ENCODE data around the gene CHRM4.

CHRM4 gene

DNA sequence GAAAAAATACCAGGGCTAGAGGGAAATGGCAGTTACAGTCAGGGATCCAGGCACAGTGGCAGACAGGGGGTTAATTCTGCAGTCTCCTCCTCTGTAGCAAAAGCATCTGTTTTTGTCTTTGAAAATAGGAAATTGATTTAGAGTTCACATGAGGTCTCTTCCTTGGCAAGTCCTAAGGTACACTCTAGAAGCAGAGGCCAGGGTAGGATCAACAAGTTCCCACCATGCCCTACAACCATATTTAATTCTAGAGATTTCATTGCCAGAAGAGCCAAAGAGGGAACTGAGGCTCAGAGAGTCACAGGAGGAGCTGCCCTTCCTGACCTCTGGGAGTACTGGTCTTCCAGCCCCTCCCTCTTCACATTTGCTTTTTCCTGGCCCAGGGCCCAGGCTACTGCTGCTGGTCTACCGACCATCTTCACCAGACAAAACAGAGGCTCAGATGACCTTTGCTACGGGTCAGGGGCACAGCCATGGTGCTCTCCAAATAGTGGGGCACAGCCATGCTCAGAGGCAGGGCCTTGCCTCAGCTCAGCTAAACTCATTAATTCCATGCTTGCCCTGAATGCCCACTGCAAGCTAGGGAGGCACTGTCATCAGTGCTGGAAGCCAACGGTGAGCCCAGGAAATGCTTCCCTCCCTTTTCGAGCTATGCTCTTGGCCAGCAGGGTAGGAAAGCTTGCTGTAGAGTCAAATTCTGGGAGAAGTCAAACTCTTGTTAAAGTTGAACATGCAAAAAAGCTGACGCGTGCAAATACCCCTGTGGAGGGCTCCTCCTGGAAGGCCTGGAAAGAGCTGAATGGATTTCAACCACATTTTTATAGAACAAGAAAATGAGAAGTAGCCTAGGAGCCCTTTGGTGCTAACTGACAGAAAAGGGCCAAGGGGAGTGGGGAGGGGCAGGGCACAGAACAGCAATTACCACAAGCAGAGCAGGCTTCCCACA, 11.7 kb upstream of the CHRM4 start:
- DNase-seq = no peak

DNA sequence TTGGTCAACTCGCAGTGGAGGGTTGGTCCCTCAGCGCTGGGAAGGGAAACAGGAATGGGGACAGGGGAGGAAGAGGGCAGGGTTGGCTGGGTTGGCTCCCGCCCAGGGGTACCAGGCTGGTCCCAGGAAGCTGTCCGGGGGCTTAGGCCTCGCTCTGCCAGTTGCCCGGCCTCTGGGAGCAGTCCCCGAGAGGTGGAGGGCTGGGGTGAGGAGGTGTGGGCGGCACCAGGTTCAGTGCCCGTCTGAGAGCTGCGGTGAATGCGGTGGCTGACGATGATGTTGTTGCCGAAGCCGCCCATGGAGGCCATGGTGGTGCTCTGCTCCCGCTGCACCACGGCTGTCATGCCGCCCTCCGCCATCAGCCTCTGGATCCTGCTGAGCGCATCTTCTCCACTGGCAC, 6.0 kb upstream of the CHRM4 start:
- no peak for DNase-seq

DNA sequence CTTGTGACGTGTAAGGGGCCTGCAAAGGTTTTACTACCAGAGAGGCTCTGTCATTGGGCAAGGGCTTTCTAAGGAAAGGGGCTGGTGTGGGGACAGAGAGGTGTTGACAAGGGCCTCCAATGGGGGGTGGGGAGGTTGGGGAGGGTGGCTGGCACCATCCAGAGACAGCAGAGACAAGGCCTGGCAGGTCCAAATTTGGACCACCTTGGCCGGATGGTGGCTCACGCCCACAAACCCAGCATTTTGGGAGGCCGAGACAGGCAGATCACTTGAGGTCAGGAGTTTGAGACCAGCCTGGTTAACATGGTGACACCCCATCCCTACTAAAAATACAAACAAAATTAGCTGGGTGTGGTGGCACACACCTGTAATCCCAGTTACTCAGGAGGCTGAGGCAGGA, 2.2 kb upstream of the CHRM4 start:
- DNase-seq = no peak

DNA sequence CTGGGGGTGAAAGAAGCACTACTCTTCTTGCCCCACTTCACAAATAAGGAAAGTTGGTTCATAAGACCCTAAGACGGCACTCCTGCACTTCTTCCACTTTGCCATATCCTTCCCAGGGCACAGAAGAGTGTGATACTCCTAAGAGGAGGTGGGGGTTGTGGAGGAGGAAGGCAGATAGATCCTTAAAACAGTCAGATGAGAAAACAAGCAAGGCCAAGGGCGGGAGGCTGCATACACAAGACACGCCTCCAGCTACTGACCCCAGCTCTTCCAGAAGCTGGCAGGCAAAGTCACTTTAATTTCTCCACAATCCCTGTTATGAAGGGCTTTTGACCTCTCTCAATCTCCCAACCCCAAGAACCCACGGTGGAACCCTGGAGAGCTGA, 1.6 kb upstream of the CHRM4 start:
- no peak for DNase-seq

DNA sequence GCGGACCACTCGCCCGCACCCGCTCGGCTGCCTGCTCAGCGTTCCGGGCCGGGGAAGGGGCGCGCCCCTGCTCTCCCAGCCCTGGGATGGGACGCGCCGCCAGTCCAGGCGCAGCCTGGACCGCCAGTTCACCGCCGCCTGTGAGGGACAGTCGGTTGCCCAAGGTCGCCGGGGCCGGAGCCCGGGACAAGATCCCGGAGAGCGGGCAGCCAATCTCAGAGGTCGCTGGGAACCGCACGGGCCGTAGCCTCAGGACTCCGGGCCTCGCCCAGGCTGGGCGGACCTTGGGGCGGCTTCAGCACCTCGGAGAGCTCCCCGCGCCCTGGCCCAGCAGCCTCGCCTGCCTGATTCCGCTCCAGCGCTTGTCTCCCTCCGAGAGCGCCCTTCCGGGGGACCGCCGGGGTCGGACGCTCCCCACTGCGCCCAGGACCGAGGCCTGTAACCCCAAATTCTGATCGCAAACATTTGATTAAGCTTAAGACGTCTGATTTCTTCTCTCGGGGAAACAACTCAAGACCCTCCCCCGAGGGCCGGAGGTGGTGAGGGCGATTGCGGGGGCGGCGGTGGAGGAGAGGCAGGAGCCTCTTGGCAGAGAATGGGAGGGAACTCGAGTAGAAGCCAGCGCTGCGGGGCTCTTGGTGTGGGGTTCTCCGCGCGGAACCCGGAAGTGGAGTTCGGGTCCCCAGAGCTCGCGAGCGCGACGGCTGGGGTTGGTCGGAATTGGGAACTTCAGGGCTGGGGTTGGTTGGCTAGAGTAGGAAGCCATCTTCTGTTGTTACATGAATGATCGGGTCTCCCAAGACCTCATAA, 1.1 kb upstream of the CHRM4 start:
- peak; percentile 74 for DNase-seq

DNA sequence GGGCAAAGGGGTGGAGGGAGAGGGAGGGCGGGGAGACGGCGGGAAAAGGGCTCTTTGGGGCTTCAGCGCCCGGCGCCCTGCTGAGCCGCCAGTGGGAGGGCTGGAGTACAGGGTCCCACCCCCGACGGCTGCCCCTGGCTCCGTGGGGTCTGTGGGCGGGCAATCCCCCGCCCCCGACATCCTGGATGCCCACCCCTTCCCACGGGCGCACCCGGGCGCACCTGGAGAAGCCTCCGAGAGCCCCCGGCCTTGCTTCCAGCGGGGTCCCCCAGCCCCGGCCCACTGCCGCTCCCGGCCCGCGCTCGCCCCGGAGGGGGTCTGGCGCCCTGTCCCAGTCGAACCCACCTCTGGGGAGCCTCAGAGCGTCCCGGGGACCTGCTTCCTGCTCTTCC, 394 bp downstream of the CHRM4 start:
- no peak for DNase-seq

DNA sequence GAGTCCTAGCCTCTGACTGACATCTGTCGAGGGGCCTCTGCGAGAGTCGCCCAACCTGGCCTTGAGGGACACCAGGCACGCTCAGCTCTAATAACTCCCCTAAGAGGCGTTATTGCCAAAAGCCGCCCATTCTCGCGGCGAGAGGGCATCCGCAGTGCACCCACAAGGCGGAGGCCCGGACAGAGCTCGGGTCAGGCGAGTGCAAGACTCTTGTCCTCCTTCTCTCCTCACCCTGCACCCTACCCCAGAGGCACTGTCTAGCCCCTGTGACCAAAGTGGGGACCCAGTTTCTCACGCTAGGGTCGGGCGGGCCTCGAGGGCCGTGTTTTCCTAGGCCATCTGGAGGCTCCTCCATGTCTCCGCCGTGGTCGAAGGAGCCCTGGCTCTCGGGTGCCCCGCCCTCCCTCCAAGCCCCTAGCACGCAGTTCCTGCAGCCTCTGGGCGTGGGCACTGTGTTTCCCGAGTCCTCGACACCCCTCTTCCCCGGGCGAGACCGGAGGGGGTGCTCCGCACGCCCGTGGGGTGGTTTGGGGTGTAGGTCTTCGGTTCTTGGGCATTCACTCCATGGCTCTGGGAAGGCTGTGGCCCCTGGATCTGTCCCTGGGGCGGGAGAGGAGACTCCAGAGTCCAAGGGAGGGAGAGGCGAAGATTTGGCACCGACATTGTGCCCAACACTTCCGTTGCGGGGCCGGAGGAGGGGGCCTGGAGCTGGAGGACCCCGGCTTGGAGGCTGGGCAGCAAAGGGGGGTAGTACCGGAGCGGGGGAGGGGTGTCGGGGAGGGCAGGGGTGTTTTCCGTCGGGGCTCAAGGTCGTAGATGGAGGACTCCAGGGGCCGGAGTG, 1.0 kb downstream of the CHRM4 start:
- DNase-seq = no peak

DNA sequence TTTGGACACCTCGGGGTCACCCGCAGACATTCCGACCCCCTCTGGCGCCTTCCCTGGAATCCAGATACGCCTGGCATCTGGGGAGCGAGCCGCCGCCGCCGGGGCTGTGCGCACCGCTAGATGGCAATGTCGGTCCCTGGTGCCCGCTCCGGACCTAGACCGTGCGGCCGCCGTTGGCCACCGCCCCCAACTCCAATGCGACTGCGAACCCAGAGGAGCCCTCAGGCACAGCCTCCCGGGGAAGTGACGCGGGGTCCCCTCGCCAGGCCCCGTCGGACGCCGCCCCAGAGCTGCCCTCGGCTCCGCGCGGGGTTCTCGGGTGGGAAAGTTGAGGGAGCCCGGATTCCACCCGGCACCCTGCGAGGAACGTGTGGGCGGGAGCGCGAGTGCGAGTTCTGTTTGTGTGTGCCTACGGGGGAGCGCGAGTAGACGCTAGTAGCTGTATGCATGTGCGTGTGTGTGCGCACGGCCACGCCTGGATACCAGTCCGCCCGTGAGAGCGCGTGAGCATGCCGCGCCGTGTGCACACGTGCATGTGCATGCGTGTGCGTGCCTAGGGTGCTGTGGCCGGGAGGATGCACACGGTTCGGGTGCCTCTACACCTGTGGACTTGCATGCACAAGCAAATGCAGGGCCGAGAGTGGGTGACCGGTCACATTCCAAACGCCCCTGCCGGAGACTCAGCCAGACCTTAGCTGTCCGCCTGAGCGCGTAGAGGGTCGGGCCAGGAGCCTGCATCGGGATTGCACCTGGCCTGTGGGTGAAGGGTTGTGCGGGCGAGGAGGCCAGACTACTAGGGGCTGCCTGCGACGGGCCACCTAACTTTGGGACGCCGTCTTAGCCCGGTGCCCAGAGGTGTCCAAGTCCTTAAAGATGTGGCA, 1.9 kb downstream of the CHRM4 start:
- no peak for DNase-seq

DNA sequence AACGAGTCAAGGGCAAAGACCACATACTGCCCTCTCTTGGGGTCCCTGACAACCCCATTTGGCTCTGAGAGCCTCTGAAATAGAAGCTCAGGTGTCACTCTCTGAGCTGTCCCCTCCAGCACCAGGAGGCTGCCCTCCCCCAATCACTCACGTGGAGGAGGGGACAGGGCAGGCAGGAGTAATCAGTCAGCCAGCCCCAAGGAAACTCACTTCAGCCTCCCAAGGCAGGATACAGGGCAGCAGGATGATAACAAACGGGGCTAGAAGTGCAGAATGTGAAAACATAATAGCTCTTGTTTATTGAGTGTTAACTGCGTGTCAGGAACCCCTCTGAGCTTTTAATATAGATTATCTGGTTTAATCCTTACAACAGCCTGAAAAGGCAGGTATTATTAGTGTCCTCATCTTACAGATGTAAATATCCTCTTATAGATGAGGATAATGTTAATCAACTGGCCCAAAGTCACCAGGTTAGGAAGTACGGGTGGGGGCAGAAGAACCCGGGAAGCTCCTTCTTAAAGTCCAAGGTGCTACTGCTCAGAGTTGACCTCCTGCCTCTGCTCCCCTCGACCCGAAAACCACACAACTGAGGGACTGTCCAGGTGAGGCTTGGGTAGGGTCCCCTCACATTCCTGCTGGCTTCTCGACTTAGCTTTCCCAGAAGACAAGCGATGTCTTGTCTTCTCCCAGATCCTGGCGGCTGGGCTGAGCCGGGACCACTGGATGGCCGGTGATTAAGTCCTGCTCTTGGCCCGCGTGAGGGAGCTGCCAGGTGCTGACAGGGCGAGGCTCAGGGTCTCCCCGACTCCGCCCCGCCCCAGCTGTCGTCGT, 2.7 kb downstream of the CHRM4 start:
- DNase-seq = no peak

DNA sequence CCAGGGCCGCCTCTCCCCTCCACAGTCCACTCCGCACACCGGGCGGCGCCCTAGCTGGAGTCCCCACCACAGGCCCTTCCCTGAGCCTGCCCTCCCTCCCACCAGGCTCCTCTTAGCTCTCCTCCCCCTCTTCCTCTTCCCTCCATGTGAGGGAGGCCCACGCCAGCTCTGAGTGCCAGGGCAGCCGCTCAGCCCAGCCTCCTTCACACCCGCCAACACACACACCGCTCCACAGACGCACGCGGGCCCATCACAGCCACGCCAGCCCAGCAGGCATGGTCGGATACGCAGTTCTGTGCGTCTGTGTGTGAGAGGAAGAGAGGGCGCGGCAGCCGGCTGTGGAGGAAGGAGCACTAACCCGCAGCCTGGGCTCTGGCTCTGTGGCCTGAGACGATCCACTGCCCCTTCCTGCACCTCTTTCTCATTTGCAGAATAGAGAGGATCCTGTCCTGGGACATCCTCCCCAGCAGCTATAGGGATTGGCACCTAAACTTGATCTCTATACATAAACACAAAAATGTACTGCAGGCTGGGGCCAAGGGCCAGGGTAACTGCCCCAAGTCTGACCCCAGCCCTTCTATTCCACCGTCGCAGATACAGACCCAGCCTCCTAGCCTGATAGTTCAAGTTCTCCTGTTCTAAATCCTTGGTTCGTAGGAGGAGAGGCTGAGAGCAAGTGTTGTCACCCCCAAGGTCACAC, 3.5 kb downstream of the CHRM4 start:
- DNase-seq = no peak

DNA sequence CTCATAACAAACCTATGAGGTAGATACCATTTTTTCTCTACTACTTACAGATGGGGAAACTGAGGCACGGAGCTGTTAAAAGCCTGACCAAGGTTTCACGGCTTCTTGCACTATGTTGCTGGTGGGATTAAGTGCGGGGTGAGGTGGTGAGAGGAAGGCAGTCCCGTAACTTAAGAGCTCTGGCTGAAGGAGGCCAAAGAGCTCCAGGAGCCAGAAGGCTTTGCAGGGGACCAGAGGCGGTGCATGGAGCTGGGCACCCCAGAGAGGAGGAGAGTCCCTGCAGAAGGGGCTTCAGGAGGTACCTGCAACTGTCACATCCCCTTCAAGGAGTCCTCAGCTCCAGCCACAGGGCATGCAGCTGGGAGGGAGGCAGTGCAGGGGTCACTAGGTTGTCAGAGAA, 4.1 kb downstream of the CHRM4 start:
- no peak for DNase-seq

DNA sequence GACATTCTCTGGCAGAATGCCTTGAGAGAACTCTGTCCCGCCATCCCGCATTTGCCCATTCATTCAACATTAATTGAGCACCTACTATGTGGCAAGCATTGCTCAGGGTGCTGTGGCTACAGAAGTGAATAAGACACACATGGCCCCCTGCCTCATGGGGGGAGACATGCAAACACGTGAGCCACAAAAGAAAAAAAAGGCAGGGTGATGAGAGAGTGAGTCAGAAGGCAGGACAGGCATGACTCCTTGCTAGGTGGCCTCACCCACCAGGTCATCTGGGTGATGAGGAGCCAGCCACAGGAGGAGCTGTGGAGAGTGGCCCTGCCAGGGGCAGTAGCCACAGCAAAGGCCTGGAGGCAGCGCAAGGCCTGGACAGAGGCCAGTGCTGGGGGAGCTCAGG, 4.9 kb downstream of the CHRM4 start:
- DNase-seq = no peak

DNA sequence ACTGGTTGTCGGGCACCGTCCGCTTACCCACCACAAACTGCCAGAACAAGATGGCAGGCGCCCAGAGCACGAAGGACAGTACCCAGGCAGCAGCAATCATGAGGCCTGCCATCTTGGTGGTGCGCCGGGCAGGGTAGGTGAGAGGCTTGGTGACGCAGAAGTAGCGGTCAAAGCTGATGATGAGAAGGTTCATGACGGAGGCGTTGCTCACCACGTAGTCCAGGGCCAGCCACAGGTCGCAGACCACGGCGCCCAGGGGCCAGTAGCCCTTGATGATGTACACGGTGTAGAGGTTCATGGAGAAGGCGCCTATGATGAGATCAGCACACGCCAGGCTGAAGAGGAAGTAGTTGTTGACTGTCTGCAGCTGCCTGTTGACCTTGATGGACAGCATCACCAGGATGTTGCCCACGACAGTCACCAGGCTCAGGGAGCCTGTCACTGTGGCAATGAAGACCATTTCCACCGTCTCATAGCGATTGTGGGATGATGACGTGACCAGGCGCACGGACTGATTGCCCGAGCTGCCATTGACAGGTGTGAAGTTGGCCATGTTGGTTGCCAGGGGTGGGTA, 5.5 kb downstream of the CHRM4 start:
- no peak for DNase-seq

DNA sequence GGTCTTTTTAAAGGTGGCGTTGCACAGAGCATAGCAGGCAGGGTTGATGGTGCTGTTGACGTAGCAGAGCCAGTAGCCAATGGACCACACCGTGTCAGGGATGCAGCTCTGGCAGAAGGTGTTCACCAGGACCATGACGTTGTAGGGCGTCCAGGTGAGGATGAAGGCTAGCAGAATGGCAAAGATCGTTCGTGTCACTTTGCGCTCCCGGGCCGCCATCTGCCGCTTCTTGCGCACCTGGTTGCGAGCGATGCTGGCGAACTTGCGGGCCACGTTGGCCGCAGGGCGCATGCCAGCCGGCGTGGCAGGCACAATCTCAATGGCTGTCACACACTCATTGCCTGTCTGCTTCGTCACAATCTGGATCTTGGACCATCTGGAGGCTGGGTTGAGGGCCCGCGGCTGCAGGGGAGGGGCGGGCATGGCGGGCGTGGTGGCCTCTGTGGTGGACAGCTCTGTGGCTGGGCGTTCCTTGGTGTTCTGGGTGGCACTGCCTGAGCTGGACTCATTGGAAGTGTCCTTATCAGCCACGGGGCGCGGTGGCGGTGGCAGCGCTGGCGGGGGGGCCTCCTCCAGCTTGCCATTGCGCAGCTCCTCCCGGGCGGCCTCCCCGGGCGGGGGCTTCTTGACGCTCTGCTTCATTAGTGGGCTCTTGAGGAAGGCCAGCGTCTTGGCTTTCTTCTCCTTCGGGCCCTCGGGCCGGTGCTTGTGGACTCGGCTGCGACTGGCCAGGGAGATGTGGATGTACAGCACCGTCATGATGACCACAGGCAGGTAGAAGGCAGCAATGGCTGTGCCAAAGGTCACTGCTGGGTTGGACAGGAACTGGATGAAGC, 6.2 kb downstream of the CHRM4 start:
- DNase-seq = no peak

DNA sequence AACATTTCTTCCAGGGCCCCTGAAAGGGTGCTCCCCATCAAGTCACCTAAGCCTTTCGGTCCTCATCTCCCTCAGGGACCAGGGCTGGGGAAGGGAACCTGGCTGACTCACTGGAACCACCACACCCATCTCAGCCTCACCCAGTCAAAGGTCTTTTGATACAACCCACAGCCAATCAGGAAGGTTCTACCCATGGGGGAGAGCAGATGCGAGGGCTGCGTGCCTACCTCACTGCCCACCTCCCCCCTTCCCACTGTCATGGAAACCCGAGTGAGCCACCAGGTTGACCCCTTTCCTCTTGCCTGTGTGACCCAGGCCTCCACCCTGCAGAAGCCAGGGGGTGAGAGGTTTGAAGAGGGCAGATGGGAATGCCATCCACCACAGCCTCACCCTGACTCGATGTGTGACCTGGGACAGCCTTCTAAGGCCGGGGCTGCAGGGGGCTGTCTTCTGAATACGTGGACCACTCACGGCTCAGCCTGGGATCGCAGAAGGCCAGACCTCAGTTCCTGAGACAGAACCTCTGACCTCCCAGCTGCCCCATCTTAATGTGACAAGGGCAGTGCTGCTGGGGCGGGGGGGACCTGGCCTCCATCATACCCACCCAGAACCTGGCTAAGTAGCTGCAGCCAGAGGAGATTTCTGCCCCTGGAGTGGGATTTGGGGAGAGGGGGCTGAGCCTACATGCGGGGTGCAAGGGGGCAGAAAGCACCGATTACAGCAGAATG, 7.4 kb downstream of the CHRM4 start:
- no peak for DNase-seq

DNA sequence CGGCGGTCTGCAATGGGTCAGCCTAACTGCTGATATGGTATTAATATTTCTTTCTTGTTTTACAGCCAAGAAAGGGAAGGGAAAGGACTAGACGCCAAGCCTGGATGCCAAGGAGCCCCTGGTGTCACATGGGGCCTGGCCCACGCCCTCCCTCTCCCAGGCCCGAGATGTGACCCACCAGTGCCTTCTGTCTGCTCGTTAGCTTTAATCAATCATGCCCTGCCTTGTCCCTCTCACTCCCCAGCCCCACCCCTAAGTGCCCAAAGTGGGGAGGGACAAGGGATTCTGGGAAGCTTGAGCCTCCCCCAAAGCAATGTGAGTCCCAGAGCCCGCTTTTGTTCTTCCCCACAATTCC, 8.2 kb downstream of the CHRM4 start:
- DNase-seq = no peak

DNA sequence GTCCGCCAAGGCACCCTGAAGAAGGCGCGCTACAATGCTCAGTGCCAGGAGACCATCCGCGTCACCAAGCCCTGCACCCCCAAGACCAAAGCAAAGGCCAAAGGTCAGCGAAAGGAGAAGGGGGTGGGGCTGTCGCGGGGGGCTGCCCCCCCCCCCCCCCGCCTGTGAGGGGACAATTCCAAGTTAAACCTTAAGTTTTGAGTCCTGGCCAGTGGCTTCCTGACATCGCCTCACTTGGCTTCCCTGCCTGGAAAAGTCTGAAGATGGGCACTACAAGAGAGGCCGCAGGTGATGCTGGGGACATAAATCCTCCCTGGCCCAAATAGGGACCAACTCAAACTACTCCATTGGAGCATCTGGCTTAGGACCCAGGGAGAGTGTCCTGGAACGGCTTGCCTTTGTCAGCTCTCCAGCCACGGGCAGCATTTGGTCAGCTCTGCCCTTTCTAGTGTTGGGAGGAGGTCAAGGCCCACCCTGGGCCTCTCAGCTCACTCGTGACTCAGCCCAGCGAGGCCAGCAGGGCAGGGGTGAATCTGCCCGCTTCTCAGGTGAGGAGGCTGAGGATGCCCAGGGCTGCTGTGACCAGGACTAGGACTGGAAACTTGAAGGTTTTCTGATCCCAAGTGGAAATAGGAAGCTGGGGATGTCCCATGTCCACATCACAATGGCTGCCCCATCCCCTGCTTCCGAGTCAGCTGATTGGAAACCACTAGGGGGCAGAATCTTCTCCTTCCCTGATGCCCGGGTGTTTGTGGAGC, 8.8 kb downstream of the CHRM4 start:
- DNase-seq = no peak

All from T-helper 9 cell (primary cell).